ENCODE results near the gene XXYLT1.

The XXYLT1 gene

GRCh38 chr3:195071916-195072820 lies 198.8 kb downstream of the XXYLT1 start:
- POLR2A ChIA-PET, result no interaction called here
- no peaks in the 10 kb centered on the region for H3K9me3 ChIP-seq (ENCODE audit: control insufficient read depth, insufficient read depth, low read depth, low read length)
- CTCF ChIA-PET, result no interaction called here
- H3K27ac ChIP-seq (ENCODE audit: extremely low read depth, low read depth, low read length), result no peak overlapping the region
- peaks cover 0 to 12% of the 10 kb centered on the region in 2 experiments; a peak in 1 of 3 replicates for H3K36me3 ChIP-seq (ENCODE audit: control insufficient read depth in 2 of 2, insufficient read depth in 1 of 2, low read length in 2 of 2)
- peaks cover 3% of the 10 kb centered on the region; the same call in 1 of the 2 replicates for H3K4me1 ChIP-seq (ENCODE audit: control insufficient read depth, insufficient read depth, low read length)
- TF ChIP-seq ZBTB44 (tag by site-specific recombination; IDR thresholded peaks at IDR 0.05) (no peak), ZNF169 (tag by site-specific recombination; IDR thresholded peaks at IDR 0.05) (no peak), ZNF175 (tag by site-specific recombination; IDR thresholded peaks at IDR 0.05) (no peak), ZBTB1 (tag by site-specific recombination; IDR thresholded peaks at IDR 0.05) (no peak), ZNF391 (tag by site-specific recombination; IDR thresholded peaks at IDR 0.05; ENCODE audit: borderline replicate concordance, low read depth) (no peak), ZNF394 (tag by site-specific recombination; IDR thresholded peaks at IDR 0.05; ENCODE audit: borderline replicate concordance) (no peak), ZNF843 (tag by site-specific recombination; IDR thresholded peaks at IDR 0.05) (no peak), GLIS1 (tag by site-specific recombination; IDR thresholded peaks at IDR 0.05) (no peak), ZNF521 (tag by site-specific recombination; IDR thresholded peaks at IDR 0.05) (no peak), ZBTB17 (tag by site-specific recombination; IDR thresholded peaks at IDR 0.05) (no peak), REST (tag by site-specific recombination; IDR thresholded peaks at IDR 0.05) (no peak), ZNF768 (tag by site-specific recombination; IDR thresholded peaks at IDR 0.05) (no peak), ZNF24 (tag by site-specific recombination; IDR thresholded peaks at IDR 0.05) (no peak), ZNF623 (tag by site-specific recombination; IDR thresholded peaks at IDR 0.05) (no peak)
- TF ChIP-seq, protein P1, sequence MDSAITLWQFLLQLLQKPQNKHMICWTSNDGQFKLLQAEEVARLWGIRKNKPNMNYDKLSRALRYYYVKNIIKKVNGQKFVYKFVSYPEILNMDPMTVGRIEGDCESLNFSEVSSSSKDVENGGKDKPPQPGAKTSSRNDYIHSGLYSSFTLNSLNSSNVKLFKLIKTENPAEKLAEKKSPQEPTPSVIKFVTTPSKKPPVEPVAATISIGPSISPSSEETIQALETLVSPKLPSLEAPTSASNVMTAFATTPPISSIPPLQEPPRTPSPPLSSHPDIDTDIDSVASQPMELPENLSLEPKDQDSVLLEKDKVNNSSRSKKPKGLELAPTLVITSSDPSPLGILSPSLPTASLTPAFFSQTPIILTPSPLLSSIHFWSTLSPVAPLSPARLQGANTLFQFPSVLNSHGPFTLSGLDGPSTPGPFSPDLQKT (IDR thresholded peaks at IDR 0.05; ENCODE audit: borderline replicate concordance, low read depth, low read length), result no peak
- no peak overlapping the region for H3K4me3 ChIP-seq (ENCODE audit: low read depth, low read length)

DNA sequence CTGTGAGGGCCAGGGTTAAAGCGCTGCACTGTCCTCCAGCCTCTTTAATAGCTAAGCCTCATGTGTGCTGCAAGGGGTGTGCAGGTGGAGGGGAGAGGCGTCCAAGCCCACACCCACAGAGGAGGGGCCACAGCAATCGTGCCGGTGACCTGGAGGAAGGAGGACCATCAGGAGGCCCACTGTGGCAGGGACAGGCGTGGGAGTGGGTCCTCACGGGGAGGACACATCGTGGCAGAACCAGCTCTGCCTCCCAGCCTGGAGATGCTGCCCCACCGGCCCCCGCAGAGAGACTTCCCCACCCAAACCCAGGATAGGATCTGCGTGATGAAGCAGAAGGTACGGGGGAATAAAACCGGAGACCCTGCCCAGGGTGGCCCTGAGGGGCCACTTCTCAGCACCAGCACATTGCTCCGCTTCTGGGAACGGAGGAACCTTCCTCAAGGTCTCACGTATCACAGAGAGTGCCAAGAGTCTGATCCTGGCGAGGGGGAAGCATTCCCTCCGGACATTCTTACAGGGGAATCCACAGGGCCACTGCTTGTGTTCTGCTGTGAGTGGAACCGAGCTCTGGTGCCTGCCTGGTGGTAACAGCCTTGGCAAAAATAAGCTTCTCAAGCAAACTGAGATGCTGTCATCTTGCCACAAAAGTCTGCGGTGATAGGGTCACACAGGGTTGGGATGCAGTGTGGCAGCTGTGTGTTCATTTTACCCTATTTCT lies 199.8 kb downstream of the XXYLT1 start:
- H3K9me3 ChIP-seq (ENCODE audit: control insufficient read depth, insufficient read depth, low read depth, low read length), result no peaks in the 10 kb centered on the region
- CTCF ChIA-PET, result no interaction called here
- no peak overlapping the region for H3K27ac ChIP-seq (ENCODE audit: extremely low read depth, low read depth, low read length)
- H3K36me3 ChIP-seq (ENCODE audit: control insufficient read depth in 2 of 2, insufficient read depth in 1 of 2, low read length in 2 of 2), result peaks cover 0 to 12% of the 10 kb centered on the region in 2 experiments; a peak in 1 of 3 replicates
- H3K4me1 ChIP-seq (ENCODE audit: control insufficient read depth, insufficient read depth, low read length), result peaks cover 3% of the 10 kb centered on the region; the same call in 1 of the 2 replicates
- POLR2A ChIA-PET, result no interaction called here
- no peak overlapping the region for H3K4me3 ChIP-seq (ENCODE audit: low read depth, low read length)
- TF ChIP-seq ZNF76 (tag by site-specific recombination; IDR thresholded peaks at IDR 0.05; ENCODE audit: borderline replicate concordance, low read depth) (no peak), ZEB2 (tag by site-specific recombination; IDR thresholded peaks at IDR 0.05) (no peak)
- TF ChIP-seq, protein P2, sequence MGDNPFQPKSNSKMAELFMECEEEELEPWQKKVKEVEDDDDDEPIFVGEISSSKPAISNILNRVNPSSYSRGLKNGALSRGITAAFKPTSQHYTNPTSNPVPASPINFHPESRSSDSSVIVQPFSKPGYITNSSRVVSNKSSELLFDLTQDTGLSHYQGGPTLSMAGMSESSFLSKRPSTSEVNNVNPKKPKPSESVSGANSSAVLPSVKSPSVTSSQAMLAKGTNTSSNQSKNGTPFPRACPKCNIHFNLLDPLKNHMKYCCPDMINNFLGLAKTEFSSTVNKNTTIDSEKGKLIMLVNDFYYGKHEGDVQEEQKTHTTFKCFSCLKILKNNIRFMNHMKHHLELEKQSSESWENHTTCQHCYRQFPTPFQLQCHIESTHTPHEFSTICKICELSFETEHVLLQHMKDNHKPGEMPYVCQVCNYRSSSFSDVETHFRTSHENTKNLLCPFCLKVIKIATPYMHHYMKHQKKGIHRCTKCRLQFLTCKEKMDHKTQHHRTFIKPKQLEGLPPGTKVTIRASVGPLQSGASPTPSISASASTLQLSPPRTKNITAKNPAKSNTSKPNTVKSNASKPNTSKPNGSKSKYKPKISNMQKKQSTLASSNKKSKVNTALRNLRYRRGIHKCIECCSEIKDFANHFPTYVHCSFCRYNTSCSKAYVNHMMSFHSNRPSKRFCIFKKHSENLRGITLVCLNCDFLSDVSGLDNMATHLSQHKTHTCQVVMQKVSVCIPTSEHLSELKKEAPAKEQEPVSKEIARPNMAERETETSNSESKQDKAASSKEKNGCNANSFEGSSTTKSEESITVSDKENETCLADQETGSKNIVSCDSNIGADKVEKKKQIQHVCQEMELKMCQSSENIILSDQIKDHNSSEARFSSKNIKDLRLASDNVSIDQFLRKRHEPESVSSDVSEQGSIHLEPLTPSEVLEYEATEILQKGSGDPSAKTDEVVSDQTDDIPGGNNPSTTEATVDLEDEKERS (tag by site-specific recombination; IDR thresholded peaks at IDR 0.05), result no peak

Data from HEK293 (cell line).